ENCODE data around the gene LGR4.

The LGR4 gene

GRCh38 chr11:27373392-27373791 is 99.2 kb downstream of the LGR4 start:
- DNase-seq, result no peak

DNA sequence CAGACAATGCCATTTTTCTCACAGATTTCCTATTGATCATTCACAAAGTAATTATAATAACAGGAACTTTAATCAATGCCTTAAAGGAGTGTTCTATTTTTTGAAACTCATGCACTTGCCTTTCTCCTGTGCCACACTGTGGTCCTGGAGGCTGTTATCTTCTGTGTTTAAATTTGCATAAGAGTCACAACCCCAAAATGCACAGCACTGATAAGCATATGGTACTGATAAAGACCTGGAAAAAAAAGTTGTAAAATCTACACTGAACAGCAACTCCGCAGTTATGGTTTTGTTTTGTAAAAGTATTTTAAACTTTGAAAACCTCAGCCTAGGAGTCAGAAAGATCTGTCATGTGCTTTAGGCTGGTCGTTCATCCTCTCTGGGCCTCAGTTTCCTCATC is 100.4 kb downstream of the LGR4 start:
- DNase-seq, result no peak

GRCh38 chr11:27371489-27371888 is 101.1 kb downstream of the LGR4 start:
- DNase-seq, result no peak

GRCh38 chr11:27370374-27370773 is 102.2 kb downstream of the LGR4 start:
- peak; percentile 40 for DNase-seq

DNA sequence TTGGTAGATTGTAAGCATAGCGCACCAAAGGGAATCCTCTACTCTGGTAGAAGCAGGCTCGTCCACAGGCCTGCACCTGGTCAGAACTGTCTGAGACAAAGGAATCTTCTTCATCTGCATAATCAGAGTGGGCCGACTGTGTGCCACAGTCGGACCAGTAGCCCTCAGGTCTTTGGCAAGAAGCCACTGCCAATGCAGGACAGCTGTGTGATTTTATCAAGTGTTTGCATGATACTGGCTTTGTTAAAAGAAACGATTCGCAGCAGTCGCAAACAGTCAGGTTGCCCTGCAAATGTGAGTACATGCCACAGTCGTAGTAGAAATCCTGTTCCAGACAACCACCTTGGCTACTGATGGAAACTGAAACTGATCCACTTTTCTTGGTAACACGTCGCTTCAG is 104.7 kb downstream of the LGR4 start:
- DNase-seq, result no peak

GRCh38 chr11:27363576-27364117 is 108.9 kb downstream of the LGR4 start:
- no peak for DNase-seq

DNA sequence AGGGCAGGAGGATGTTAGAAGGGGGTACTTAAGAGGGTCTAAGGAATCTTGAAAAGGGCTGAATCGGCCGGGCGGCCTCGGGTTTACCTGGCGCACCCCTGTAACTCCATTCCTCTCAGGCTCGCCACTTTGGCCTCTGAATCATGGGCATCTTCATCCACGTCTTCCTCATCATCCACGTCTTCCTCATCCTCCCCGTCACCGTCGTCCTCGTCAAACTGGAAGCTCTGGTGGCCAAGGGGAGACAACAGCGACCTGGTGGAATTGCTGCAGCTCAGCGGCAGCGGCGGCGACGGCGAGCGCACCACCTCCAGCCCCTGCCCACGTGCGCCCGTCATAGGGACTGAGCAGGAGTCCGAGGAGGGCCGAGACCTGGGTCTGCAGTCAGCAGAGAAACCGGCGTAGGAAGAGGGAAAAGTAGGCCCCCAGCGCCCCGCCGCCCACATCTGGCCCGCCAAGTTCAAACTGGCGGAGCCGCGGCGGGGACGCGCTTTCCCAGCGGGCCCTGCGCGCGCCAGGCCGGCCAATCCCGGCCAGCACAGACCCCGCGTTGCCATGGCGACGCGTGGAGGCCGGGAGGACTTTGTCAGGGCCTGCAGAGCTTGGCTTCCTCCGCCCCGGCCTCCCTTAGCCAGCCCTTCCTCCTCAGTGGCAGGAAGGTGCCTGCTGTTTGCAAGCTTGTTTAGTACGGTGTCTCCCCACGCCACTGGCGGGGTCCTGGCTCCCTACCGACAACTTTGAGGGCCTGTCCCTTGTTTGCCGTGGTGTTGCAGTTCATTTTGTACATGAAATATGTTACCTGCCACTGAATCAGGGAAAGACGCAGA is 109.6 kb downstream of the LGR4 start, which contains the start of gene CCDC34:
CCDC34 (minus strand) TSS at position 467 of the 827 bp plus-strand sequence; CDS start at position 446, 21 bp downstream.
- DNase-seq, result peak; percentile 95

DNA sequence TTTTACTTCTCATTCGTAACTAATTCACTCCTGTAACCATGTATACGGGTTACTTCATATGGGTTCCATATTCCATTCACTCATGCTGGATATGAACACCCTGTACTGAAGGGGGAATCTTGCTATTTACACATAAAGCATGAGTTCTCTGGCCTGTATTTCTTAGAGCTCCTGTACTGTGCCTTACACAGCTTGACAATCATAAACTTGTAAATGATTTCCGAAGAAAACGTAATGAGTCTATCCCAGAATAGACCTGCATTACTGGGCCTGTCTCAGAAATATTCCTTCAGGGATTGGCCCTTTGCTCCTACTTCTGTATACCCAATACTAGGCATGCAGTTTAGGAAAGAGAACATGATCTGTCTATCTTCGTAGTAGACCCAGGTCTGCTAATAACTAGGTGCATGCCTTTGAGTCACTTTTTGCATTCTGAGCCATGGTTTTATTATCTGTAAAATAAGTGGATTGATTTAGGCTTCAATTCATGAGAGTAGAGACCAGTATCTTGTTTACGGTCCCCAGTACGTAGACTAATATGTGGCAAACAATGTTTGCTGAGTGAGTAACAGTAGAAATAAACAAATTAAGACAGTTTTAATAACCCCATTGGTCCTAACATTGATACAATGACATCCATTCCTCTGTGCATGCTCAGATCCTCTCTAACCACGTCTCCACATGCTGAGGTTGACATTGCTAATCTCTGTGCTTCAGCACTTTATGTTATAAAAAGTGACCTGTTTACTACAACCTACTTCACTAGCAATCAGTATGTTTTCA is 110.8 kb downstream of the LGR4 start:
- no peak for DNase-seq

DNA sequence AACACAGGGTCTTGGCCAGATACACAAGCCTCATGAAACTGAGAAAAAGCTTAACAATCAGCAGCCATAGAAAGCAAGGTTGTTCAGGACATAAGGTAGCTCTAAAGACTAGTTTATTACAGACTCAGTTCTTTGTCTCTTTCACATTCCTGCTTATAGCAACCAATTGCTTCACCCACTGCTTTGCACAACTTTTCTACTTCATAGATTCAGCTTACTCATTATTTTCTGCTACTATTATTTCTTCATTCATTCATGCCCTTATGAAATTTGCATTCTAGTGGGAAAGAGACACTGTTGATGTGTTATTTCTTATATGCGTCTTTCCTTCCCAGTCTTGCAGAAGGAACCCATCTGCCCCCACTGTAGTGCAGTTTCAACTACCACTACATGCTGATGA is 114.3 kb downstream of the LGR4 start:
- DNase-seq, result no peak

DNA sequence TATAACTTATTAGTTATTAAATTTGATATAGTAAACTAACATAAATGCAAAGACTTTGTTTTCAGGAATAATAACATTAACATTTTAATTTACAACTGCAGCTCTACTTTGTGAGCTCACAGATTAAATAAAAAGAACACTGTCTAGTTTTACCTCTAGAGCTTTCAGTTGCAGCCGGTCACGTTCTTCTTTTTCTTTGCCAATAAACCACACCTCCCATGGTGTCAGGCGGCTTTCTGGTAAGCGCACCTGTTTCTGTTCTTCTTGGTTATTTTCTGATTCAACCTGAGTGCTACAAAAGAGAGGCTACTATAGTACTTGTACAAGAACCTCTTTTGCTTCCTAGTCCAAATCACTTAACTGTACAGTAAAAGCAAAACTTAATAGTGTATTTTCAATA is 115.3 kb downstream of the LGR4 start:
- DNase-seq, result no peak

DNA sequence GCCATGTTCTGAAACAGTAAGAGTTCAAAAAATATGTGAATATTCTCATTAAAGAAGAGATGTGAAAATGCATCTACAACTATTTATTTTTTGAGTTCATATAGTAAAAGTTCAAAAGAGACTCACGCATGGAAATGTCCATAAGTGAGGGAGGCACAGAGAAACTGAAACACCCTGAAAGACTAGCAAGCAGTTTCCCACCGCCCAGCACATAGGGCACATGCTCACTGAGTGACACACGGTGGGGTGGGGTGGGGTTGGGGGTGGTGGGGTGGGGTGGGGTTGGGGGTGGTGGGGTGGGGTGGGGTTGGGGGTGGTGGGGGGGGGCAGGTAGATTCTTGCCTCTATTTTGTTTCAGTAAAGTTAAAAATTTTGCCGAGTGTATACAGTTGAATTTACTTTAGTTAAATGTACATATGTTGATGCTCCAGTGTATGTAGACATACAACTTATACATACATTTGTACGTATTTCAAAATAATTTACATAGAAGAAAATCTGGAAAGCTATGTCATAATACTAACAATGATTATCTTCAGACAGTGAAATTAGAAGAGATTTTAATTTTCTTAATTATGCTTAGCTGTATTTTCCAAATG is 115.9 kb downstream of the LGR4 start:
- no peak for DNase-seq

DNA sequence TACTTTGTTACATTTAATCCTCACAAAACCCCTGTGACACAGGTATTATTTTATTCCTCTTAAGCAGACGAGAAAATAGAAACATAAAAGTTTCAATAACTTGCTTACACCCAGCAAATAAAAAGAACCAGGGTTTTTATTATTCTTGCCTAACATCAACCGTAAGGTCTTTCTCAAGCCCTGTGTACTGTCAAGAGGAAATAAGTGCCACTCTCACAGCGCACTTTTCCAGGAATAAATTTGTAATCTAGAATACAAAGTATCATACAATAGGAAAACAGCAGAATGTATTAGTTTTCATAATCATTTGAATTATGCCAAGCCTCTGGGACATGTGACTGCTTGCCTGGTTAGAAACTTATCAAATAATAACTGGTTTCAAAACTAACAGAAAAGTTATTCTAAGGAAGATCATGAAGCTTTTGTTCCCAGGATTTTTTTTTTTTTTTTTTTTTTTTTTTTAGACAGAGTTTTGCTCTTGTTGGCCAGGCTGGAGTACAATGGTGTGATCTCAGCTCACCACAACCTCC is 117.0 kb downstream of the LGR4 start:
- no peak for DNase-seq

- DNase-seq, result no peak
Measured at GRCh38 chr11:27354359-27354965, 118.1 kb downstream of the LGR4 start.

DNA sequence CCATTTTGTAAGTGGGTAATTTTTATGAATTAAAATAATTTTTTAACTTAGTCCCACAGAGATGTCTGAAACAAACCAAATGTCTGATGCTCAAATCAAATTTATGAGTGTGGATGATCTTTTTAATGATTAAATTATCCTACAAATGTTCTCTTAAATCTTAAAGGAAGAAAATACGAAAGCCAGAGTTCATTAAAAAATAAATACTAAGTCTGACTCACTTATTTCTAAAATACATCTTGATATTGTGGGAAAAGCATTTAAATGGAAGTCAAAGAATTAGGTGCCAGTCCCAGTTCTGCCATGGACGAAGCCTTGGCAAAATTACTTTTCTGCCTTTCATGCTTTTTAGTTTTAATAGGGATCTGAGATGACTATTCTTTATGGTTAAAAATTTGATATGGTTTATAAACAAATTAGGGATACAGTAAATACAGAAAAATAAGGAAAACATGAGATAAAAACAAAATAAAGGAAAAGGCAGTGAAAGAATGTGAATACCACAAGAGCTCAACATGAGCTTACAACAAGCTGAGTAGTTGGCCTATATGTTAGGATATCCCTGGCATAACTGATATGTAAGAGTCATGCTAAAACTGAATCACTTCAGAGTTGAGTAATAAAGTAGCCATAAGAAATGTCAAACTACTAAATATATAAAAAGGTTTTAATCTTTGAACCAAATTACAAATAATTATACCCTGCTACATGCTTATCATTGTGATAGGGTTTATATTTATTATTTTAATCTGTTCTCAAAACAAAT is 118.8 kb downstream of the LGR4 start:
- DNase-seq, result peak; percentile 61

- DNase-seq, result no peak
Measured at GRCh38 chr11:27352781-27353180, 119.8 kb downstream of the LGR4 start.

- peak; percentile 70 for DNase-seq
Measured at GRCh38 chr11:27350511-27350910, 122.1 kb downstream of the LGR4 start.

- DNase-seq, result no peak
Measured at GRCh38 chr11:27349919-27350318, 122.7 kb downstream of the LGR4 start.

DNA sequence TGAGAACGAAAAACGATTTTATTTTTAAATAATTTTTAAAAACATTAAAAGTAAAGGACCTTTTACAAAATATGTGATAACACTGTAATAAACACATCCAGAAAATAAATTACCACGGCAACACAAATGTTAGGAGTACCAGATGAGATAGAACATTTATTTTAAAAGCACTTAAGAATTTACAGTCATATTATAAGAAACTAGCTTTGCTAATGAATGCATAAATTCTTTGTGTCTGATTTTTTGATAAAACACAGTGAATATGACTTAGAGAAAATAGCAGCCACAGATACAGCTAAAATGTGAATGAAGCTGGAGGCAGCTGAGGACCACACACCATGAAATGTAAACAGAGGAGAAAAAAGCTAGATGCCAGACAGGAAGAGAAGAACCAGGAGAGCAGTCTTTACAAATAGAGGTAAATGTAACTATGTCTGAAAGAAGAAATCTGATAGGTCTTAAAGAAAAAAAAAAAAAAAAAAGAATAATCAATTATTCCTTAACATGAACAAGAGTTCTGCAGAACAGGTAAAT is 124.2 kb downstream of the LGR4 start:
- peak; percentile 22 for DNase-seq

GRCh38 chr11:27347359-27348339 is 124.9 kb downstream of the LGR4 start:
- DNase-seq, result peak; percentile 27

GRCh38 chr11:27339941-27340340 is 132.6 kb downstream of the LGR4 start:
- no peak for DNase-seq
